Neuron (in vitro differentiated cells): ENCODE data around the gene PRR12.
"Not testable (repeated sequence)": the region's sequence is repeated elsewhere in the genome, so short reads cannot be mapped to it uniquely, and the experiment has no call there.

Experiments used
- H2AFZ ChIP-seq: one replicate; pipeline ENCODE4 v1.6.1; 2013; ENCODE audit warnings: low read depth, mild to moderate bottlenecking, inconsistent platforms, low read length, moderate library complexity
- H3K27me3 ChIP-seq: one replicate; pipeline ENCODE4 v1.6.1; 2013; ENCODE audit warnings: low read length; ENCODE audit not compliant: insufficient read depth
- H3K36me3 ChIP-seq: one replicate; pipeline ENCODE4 v1.6.1; 2013; ENCODE audit warnings: low read length; ENCODE audit not compliant: insufficient read depth
- H3K4me1 ChIP-seq: one replicate; pipeline ENCODE4 v1.6.1; 2013; ENCODE audit warnings: low read length; ENCODE audit not compliant: insufficient read depth
- H3K4me3 ChIP-seq: 2 replicates; pipeline ENCODE4 v1.5.1; 2013; ENCODE audit warnings: mild to moderate bottlenecking, low read length, moderate library complexity
- H3K9me3 ChIP-seq: one replicate; pipeline ENCODE4 v1.6.1; 2013; ENCODE audit warnings: low read length

The PRR12 gene

DNA sequence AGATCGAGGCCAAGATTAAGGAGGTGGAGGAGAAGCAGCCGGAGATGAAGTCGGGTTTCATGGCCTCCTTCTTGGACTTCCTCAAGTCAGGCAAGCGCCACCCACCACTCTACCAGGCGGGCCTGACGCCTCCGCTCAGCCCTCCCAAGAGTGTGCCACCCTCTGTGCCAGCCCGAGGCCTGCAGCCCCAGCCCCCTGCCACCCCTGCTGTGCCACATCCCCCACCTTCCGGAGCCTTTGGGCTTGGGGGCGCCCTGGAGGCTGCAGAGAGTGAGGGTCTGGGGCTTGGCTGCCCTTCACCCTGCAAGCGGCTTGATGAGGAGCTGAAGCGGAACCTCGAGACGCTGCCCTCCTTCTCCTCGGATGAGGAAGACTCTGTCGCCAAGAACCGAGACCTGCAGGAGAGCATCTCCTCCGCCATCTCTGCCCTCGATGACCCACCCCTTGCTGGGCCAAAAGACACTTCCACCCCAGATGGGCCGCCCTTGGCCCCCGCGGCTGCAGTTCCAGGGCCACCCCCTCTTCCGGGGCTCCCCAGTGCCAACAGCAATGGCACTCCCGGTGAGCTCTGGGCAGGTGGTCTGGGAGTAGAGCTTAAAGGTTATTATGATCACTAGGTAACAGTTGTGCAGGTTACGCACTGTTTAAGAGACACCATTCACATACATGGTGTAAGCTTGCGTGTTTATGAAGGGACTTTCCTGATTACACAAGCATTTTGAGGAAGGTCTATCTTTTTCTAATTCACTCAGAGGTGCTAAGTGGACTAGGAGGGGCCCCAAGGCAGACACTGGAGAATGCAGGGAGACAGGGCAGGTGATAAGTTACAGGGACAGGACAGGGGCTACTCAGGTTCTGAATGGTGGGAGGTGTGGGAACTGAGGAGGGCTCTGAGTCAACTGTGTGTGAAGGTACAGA lies 8.7 kb downstream of the PRR12 start:
- no peaks in the 10 kb centered on the region for H3K4me1 ChIP-seq
- H3K36me3 ChIP-seq, result peaks cover 72% of the 10 kb centered on the region
- H3K9me3 ChIP-seq, result no peaks in the 10 kb centered on the region
- no peak overlapping the region for H2AFZ ChIP-seq
- H3K27me3 ChIP-seq, result no peaks in the 10 kb centered on the region
- no peak overlapping the region for H3K4me3 ChIP-seq

DNA sequence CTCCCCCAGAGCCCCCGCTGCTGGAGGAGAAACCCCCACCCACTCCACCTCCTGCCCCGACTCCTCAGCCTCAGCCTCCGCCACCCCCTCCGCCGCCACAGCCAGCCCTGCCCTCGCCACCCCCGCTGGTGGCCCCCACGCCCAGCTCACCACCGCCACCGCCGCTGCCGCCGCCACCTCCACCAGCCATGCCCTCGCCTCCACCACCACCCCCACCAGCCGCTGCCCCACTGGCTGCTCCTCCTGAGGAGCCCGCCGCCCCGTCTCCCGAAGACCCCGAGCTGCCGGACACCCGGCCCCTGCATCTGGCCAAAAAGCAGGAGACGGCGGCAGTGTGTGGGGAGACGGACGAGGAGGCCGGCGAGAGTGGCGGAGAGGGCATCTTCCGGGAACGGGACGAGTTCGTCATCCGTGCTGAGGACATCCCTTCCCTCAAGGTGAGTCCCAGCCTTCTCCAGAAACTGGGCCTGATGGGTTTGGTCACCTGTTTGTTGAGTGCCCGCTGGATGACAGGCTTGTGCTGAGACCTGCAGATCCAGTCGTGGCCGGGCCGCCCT lies 10.6 kb downstream of the PRR12 start:
- Histone ChIP-seq H3K4me3 (no peak overlapping the region), H2AFZ (no peak overlapping the region), H3K27me3 (no peaks in the 10 kb centered on the region), H3K9me3 (no peaks in the 10 kb centered on the region), H3K4me1 (no peaks in the 10 kb centered on the region), H3K36me3 (peaks cover 73% of the 10 kb centered on the region)

DNA sequence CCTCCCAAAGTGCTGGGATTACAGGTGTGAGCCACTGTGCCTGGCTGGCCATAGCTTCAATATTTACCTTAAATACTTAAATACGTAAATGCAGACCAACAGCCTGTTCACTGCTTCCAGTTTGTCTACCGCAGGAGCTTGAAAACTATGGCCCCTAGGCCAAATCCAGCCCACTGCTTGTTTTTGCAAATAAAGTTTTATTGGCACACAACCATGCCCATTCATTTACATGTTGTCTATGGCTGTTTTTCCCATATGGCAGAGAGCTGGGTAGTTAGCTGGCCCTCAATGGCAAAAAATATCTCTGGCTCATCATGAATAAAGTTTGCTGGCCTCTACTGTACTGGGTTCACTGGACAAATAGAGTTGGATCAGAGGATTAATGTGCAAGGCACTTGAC lies 11.8 kb downstream of the PRR12 start:
- Histone ChIP-seq H3K4me3 (no peak overlapping the region), H2AFZ (no peak overlapping the region), H3K27me3 (no peaks in the 10 kb centered on the region), H3K9me3 (no peaks in the 10 kb centered on the region), H3K4me1 (no peaks in the 10 kb centered on the region), H3K36me3 (peaks cover 76% of the 10 kb centered on the region)

DNA sequence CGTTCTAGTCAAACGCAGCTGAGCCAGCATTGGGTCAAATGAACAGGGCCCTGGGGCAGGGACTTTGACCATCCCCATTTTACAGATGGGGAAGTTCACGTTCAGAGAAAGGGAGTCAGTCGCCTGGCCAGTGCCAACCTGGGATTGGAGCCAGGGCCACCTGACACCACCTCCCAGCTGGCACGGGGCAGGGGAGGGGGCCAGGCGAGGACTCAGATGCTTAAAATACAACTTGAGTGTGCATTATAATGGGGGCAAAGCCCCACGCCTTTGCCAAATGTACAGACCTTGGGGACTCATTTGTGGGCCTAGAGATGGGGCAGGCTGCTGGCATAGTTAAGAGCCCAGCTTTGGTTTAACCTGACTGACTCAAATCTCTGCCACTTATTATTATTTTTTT lies 14.6 kb downstream of the PRR12 start:
- Histone ChIP-seq H2AFZ (no peak overlapping the region), H3K36me3 (peaks cover 71% of the 10 kb centered on the region), H3K9me3 (peaks cover 2% of the 10 kb centered on the region), H3K27me3 (no peaks in the 10 kb centered on the region), H3K4me1 (no peaks in the 10 kb centered on the region), H3K4me3 (no peak overlapping the region)

DNA sequence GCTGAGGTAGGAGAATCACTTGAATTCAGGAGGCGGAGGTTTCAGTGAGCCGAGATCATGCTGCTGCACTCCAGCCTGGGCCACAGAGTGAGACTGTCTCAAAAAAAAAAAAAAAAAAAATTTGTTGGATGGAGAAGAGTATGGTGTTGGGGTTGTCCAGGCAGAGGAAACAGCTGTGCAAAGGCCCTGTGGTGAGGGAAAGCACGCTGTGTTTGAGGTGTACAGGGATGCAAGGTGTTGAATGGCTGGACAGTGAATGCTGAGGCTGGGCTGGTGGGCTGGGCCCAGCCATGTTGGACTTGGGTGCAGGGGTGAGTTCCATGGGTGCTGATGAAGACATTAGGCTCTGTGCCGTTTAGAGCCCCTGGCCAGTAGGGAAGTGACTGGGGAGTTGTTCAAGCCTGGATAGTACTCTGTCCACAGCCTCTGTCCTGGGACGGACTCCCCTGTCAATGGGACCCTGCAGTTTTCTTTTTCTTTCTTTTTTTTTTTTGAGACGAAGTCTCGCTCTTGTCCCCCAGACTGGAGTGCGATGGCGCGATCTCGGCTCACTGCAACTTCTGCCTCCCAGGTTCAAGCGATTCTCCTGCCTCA lies 18.6 kb downstream of the PRR12 start:
- Histone ChIP-seq H2AFZ (no peak overlapping the region), H3K4me3 (no peak overlapping the region), H3K9me3 (peaks cover 2% of the 10 kb centered on the region), H3K4me1 (no peaks in the 10 kb centered on the region), H3K36me3 (peaks cover 70% of the 10 kb centered on the region), H3K27me3 (no peaks in the 10 kb centered on the region)

DNA sequence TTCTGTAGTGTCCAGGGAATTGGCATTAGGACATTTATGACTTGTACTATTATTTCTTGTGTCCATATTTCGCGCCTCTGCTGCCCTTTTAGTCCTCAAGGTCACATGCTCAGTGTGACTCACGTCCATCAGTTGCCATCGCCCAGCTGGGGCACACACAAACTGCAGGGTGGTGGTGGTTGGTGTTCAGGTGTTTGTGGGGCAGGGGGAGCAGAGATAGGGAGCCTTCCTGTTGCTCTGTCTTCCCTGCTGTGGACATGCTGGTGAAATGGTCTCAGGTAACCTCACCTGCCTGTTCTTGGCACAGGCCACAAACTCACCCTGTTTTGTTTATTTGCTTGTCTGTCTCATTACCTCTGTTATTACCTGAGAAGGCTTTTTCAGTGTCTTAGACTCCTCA lies 22.4 kb downstream of the PRR12 start:
- H3K4me1 ChIP-seq, result no peaks in the 10 kb centered on the region
- no peak overlapping the region for H3K4me3 ChIP-seq
- H2AFZ ChIP-seq, result no peak overlapping the region
- peaks cover 2% of the 10 kb centered on the region for H3K9me3 ChIP-seq
- H3K27me3 ChIP-seq, result no peaks in the 10 kb centered on the region
- peaks cover 80% of the 10 kb centered on the region for H3K36me3 ChIP-seq

DNA sequence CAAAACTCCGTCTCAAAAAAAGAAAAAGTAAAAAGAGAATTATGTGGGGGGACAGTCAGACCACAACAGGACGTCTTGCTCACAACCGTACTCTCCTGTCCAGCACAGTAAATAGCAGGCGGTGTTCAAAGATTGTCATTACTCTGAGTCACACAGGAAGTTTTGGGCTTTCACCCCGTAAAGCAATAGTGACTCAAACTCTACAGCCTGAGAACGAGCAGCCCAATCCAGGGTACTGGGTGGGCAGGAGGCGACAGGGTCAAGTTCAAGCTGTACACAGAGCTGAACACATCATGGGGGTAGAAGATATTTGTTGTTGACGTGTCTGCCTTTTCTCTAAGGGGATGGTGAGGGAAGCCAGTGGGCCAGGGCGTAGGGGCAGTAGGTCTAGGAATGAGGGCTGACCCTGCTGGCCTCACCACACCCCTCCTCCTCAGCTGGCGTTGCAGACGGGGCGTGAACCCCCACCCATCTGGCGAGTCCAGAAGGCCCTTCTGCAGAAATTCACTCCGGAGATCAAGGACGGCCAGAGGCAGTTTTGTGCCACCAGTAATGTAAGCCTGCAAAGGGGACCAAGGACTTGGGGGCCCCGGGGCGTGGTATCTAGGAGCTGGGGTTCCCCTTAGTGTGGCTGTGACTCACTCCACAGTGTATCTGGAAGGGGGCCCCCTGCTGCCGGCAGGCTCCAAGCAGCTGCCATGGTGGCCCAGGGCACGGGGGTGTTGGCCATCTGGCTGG lies 23.3 kb downstream of the PRR12 start:
- Histone ChIP-seq H2AFZ (no peak overlapping the region), H3K4me3 (no peak overlapping the region), H3K36me3 (peaks cover 79% of the 10 kb centered on the region), H3K4me1 (no peaks in the 10 kb centered on the region), H3K9me3 (no peaks in the 10 kb centered on the region), H3K27me3 (no peaks in the 10 kb centered on the region)

DNA sequence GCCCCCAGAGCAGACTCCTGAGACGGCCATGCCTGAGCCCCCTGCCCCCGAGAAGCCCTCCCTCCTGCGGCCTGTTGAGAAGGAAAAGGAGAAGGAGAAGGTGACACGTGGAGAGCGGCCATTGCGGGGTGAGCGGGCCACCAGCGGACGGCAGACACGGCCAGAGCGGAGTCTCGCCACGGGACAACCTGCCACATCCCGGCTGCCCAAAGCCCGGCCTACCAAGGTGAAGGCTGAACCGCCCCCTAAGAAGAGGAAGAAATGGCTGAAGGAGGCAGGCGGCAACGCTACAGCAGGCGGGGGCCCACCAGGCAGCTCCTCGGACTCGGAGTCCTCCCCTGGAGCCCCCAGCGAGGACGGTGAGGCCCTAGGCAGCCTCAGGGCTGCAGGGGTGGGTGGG lies 24.9 kb downstream of the PRR12 start:
- Histone ChIP-seq H2AFZ (no peak overlapping the region), H3K4me3 (no peak overlapping the region), H3K36me3 (peaks cover 78% of the 10 kb centered on the region), H3K4me1 (no peaks in the 10 kb centered on the region), H3K9me3 (no peaks in the 10 kb centered on the region), H3K27me3 (no peaks in the 10 kb centered on the region)

DNA sequence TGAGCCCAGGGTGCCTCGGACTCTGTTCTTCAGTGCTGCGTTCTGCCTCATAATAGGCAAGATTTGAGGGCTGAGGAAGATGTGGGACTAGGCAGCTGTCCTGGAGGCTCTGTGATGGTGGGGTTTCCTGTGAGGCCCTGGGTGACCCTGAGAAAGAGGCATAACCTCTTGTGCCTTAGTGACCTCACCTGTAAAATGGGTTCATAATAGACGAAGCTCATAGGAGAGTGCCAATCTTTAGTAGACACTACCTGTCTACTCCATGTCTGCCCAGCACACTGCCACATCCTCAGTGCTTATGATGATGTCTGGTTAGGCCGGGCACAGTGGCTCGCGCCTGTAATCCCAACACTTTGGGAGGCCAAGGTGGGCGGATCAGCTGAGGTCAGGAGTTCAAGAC lies 25.6 kb downstream of the PRR12 start:
- peaks cover 78% of the 10 kb centered on the region for H3K36me3 ChIP-seq
- no peak overlapping the region for H2AFZ ChIP-seq

DNA sequence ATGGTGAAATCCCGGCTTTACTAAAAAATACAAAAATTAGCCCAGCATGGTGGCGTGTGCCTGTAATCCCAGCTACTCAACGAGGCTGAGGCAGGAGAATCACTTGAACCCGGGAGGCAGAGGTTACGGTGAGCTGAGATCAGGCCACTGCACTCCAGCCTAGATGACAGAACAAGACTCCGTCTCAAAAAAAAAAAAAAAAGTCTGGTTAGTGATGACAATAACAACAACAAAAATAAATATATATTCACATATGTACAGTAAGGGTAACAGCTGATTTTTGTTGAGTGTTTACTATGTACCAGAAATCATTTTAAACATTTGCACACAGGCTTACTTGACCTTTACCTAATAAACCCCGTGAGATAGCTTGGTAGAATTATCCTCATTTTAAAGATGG lies 26.0 kb downstream of the PRR12 start:
- no peaks in the 10 kb centered on the region for H3K4me1 ChIP-seq
- H3K27me3 ChIP-seq, result no peaks in the 10 kb centered on the region
- no peak overlapping the region for H3K4me3 ChIP-seq
- no peaks in the 10 kb centered on the region for H3K9me3 ChIP-seq
- peaks cover 82% of the 10 kb centered on the region for H3K36me3 ChIP-seq
- no peak overlapping the region for H2AFZ ChIP-seq

More for the DNA sequence above, 25.6 kb downstream of the PRR12 start:
- H3K4me1 ChIP-seq, result no peaks in the 10 kb centered on the region
- no peak overlapping the region for H3K4me3 ChIP-seq
- H3K9me3 ChIP-seq, result no peaks in the 10 kb centered on the region
- no peaks in the 10 kb centered on the region for H3K27me3 ChIP-seq

DNA sequence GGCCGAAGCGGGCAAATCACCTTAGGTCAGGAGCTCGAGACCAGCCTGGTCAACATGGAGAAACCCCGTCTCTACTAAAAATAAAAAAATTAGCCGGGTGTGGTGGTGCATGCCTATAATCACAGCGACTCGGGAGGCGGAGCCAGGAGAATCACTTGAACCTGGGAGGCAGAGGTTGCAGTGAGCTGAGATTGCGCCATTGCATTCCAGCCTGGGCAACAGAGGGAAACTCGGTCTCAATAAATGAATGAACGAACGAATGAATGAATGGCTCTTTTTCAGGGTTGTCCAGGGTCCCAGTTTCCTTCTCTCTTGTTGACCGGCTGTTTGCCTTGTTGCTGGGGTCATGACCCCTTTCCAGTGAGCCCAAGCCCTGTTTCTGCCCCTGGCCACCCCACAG lies 26.9 kb downstream of the PRR12 start:
- H3K9me3 ChIP-seq, H2AFZ ChIP-seq, H3K4me1 ChIP-seq, H3K4me3 ChIP-seq, H3K27me3 ChIP-seq: not testable (repeated sequence)
- H3K36me3 ChIP-seq, result peaks cover 79% of the 10 kb centered on the region

DNA sequence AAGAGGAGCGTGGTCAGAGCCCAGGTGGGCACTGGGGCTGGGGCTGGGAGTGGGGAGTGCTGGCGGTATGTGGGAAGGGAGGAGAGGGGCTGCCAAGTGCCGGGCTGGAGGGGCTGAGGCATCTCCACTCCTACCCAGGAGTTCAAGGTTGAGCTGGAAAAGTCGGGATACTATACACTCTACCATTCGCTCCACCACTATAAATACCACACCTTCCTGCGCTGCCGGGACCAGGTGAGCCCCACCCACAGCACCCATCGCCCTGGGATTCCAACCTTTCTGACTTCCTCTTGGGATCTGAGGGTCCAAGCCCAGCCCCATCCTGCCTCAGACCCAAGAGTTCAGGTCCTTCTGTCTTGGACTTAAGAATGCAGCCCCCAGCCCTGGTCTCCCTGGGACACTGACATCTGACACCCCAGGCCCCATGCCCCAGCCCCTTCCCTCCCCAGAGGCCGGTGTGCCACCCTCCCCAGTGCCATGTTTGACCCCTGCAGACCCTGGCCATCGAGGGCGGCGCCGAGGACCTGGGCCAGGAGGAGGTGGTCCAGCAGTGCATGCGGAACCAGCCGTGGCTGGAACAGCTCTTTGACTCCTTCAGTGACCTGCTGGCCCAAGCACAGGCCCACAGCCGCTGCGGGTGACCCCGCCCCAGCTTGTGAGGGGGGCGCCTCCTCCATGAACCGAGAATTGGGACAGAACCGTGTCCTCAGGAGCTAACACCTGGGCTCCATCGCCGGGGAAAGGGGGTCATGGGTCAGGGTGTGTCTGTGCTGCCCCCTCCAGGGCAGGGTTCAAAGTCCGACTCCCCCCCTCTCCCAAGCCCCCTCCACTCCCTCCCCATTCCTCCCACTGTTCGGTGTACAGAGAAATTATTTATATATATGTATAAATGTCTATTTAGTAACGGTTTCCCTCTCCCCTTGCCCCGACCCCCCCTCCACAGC lies 34.3 kb downstream of the PRR12 start:
- Histone ChIP-seq H3K36me3 (peaks cover 52% of the 10 kb centered on the region), H3K27me3 (no peaks in the 10 kb centered on the region), H2AFZ (no peak overlapping the region), H3K4me3 (no peak overlapping the region), H3K9me3 (no peaks in the 10 kb centered on the region), H3K4me1 (no peaks in the 10 kb centered on the region)
